Fibroblast of villous mesenchyme (primary cell): ENCODE measurements around the gene FGD2. TPM values are rescaled to one million over a fixed set of nuclear protein-coding genes. Genes with fewer than 3 reads are reported as not detected.

Source experiments
- DNase-seq: peaks from one replicate; pipeline ENCODE4 v3.0.0-alpha.2; 2010; ENCODE audit warnings: low read depth
- H3K4me3 ChIP-seq: 2 replicates; pipeline ENCODE4 v1.5.1; 2011; ENCODE audit warnings: low read depth, mild to moderate bottlenecking, low read length
- CTCF ChIP-seq: IDR thresholded peaks from 2 replicates; pipeline ENCODE4 v1.5.1; 2012; ENCODE audit warnings: low read depth, mild to moderate bottlenecking, low read length; ENCODE audit not compliant: insufficient read depth
- total RNA-seq: library from RNA; depleted of rRNA; stranded (reverse); fragments of >200 nt; gene quantifications from 2 replicates; pipeline ENCODE4 v1.2.3, GENCODE V29; 2012

Gene FGD2
- total RNA-seq, 1 donor: not detected

GRCh38 chr6:36967757-36968156 lies 37.7 kb upstream of the FGD2 start:
- no peak for DNase-seq
- H3K4me3 ChIP-seq: no peak overlapping the region
- no peak for TF ChIP-seq CTCF

- TF ChIP-seq CTCF: no peak
- DNase-seq: no peak
- H3K4me3 ChIP-seq: no peak overlapping the region
Observed at GRCh38 chr6:36968266-36968977, 37.0 kb upstream of the FGD2 start.

GRCh38 chr6:36969240-36969691 lies 36.2 kb upstream of the FGD2 start:
- DNase-seq: no peak
- TF ChIP-seq CTCF: no peak
- no peak overlapping the region for H3K4me3 ChIP-seq

GRCh38 chr6:36969988-36970891 lies 35.2 kb upstream of the FGD2 start:
- TF ChIP-seq CTCF: no peak
- DNase-seq: no peak

GRCh38 chr6:36970892-36971842 lies 34.3 kb upstream of the FGD2 start:
- no peak for TF ChIP-seq CTCF
- DNase-seq: no peak
- H3K4me3 ChIP-seq: no peak overlapping the region

More at GRCh38 chr6:36969988-36970891, 35.2 kb upstream of the FGD2 start:
- no peak overlapping the region for H3K4me3 ChIP-seq
